Thymus (tissue), 11 donors: Measurements from ENCODE around the gene NHSL2. TPM values are rescaled to one million over a fixed set of nuclear protein-coding genes. Genes with fewer than 3 reads are reported as not detected.

Experiments
- DNase-seq, 9 donors: peaks; one replicate each; pipeline ENCODE4 v3.0.0-alpha.2; 2013; ENCODE audit warnings: low spot score in 9 of 9, low read depth in 6 of 9, missing footprints in 1 of 9
- H3K27ac ChIP-seq, 2 donors: one replicate each; pipeline ENCODE4 v1.5.1; 2013; ENCODE audit warnings: control low read depth in 1 of 2, low read depth in 1 of 2, low read length in 1 of 2, mild to moderate bottlenecking in 1 of 2, moderate library complexity in 1 of 2
- H3K27me3 ChIP-seq, 2 donors: one replicate each; pipeline ENCODE4 v1.5.1; 2013; ENCODE audit warnings: low read length in 1 of 2; ENCODE audit not compliant: control insufficient read depth in 2 of 2, insufficient read depth in 1 of 2
- H3K36me3 ChIP-seq, 2 donors: one replicate each; pipeline ENCODE4 v1.5.1; 2013; ENCODE audit warnings: low read length in 1 of 2, mild to moderate bottlenecking in 1 of 2, moderate library complexity in 1 of 2; ENCODE audit not compliant: control insufficient read depth in 2 of 2, insufficient read depth in 2 of 2
- H3K4me1 ChIP-seq, 2 donors: one replicate each; pipeline ENCODE4 v1.5.1; 2013; ENCODE audit warnings: low read length in 2 of 2; ENCODE audit not compliant: control insufficient read depth in 2 of 2, insufficient read depth in 2 of 2
- H3K4me3 ChIP-seq, 2 donors: one replicate each; pipeline ENCODE4 v1.5.1; 2013; ENCODE audit warnings: low read length in 2 of 2, control low read depth in 1 of 2, mild to moderate bottlenecking in 1 of 2
- H3K9me3 ChIP-seq, 2 donors: one replicate each; pipeline ENCODE4 v1.5.1; 2013; ENCODE audit warnings: low read length in 1 of 2, mild to moderate bottlenecking in 1 of 2; ENCODE audit not compliant: control insufficient read depth in 2 of 2, insufficient read depth in 1 of 2
- WGBS: extraction: QIAGEN DNeasy Blood & Tissue Kit; methylation state at CpG from one replicate; pipeline ENCODE4 v1.1.7; 2013; 5-methylcytosine and 5-hydroxymethylcytosine counted together
- polyA plus RNA-seq: library from polyadenylated mRNA; stranded (reverse); fragments of 200-250 nt; gene quantifications from one replicate; pipeline ENCODE4 v1.2.3, GENCODE V29; 2013
- total RNA-seq: library from RNA; stranded (reverse); fragments of 120-200 nt; gene quantifications from one replicate; pipeline ENCODE4 v1.2.4, GENCODE V29; 2013
- donor health status: healthy.

Gene NHSL2
- total and polyA plus RNA-seq, 2 donors: 0.80 TPM

- Histone ChIP-seq H3K36me3 (no peaks in the 10 kb centered on the region), H3K4me3 (no peak overlapping the region), H3K27me3 (peaks cover 0 to 2% of the 10 kb centered on the region in 2 donors), H3K4me1 (no peaks in the 10 kb centered on the region), H3K9me3 (no peaks in the 10 kb centered on the region), H3K27ac (no peak overlapping the region)
- no peak for DNase-seq
- 96% methylated on average over 3 of the region's 3 CpGs for WGBS
Observed at GRCh38 chrX:72089254-72089653, 178.6 kb downstream of the NHSL2 start.

GRCh38 chrX:72094894-72095293, 184.2 kb downstream of the NHSL2 start:
- Histone ChIP-seq H3K4me3 (no peak overlapping the region), H3K27me3 (peaks cover 0 to 19% of the 10 kb centered on the region in 2 donors), H3K4me1 (peaks cover 0 to 3% of the 10 kb centered on the region in 2 donors), H3K27ac (no peak overlapping the region), H3K36me3 (no peaks in the 10 kb centered on the region), H3K9me3 (no peaks in the 10 kb centered on the region)
- DNase-seq: peak in 4 of 9 donors; percentile 6 to 53 (median 21)
- 39% methylated on average over 4 of the region's 4 CpGs for WGBS

- Histone ChIP-seq H3K4me1 (peaks cover 0 to 3% of the 10 kb centered on the region in 2 donors), H3K27ac (no peak overlapping the region), H3K36me3 (no peaks in the 10 kb centered on the region), H3K9me3 (no peaks in the 10 kb centered on the region), H3K27me3 (peaks cover 0 to 20% of the 10 kb centered on the region in 2 donors), H3K4me3 (no peak overlapping the region)
- DNase-seq: no peak
- WGBS: 79% methylated on average over 2 of the region's 2 CpGs
Observed at GRCh38 chrX:72095370-72095769, 184.7 kb downstream of the NHSL2 start.

- no peak overlapping the region for H3K4me3 ChIP-seq
- no peaks in the 10 kb centered on the region for H3K9me3 ChIP-seq
- H3K4me1 ChIP-seq: peaks cover 0 to 21% of the 10 kb centered on the region in 2 donors
- WGBS: 22% methylated on average over 3 of the region's 3 CpGs
- no peaks in the 10 kb centered on the region for H3K36me3 ChIP-seq
- no peak overlapping the region for H3K27ac ChIP-seq
- DNase-seq: no peak
- peaks cover 0 to 30% of the 10 kb centered on the region in 2 donors for H3K27me3 ChIP-seq
Observed at GRCh38 chrX:72097098-72097497, 186.5 kb downstream of the NHSL2 start.

GRCh38 chrX:72100051-72100755, 189.6 kb downstream of the NHSL2 start:
- no peak overlapping the region for H3K4me3 ChIP-seq

GRCh38 chrX:72100824-72101351, 190.2 kb downstream of the NHSL2 start:
- DNase-seq: peak in 8 of 9 donors; percentile 25 to 84 (median 58)
- H3K9me3 ChIP-seq: no peaks in the 10 kb centered on the region
- H3K4me3 ChIP-seq: no peak overlapping the region
- H3K27ac ChIP-seq: no peak overlapping the region
- 5% methylated on average over 9 of the region's 9 CpGs for WGBS
- no peaks in the 10 kb centered on the region for H3K36me3 ChIP-seq
- H3K27me3 ChIP-seq: peaks cover 0 to 38% of the 10 kb centered on the region in 2 donors
- H3K4me1 ChIP-seq: peaks cover 0 to 24% of the 10 kb centered on the region in 2 donors

More at GRCh38 chrX:72100051-72100755, 189.6 kb downstream of the NHSL2 start:
- Histone ChIP-seq H3K27ac (no peak overlapping the region), H3K36me3 (no peaks in the 10 kb centered on the region), H3K27me3 (peaks cover 0 to 43% of the 10 kb centered on the region in 2 donors), H3K4me1 (peaks cover 0 to 21% of the 10 kb centered on the region in 2 donors), H3K9me3 (no peaks in the 10 kb centered on the region)
- no peak for DNase-seq
- WGBS: 93% methylated on average over 13 of the region's 13 CpGs

- DNase-seq: no peak
- H3K4me3 ChIP-seq: no peak overlapping the region
- H3K27ac ChIP-seq: no peak overlapping the region
- peaks cover 0 to 35% of the 10 kb centered on the region in 2 donors for H3K27me3 ChIP-seq
- WGBS: 27% methylated on average over 4 of the region's 4 CpGs
- peaks cover 0 to 24% of the 10 kb centered on the region in 2 donors for H3K4me1 ChIP-seq
- H3K9me3 ChIP-seq: no peaks in the 10 kb centered on the region
- H3K36me3 ChIP-seq: no peaks in the 10 kb centered on the region
Observed at GRCh38 chrX:72101597-72102037, 191.0 kb downstream of the NHSL2 start.

GRCh38 chrX:72102126-72102525, 191.5 kb downstream of the NHSL2 start:
- H3K9me3 ChIP-seq: no peaks in the 10 kb centered on the region
- peaks cover 0 to 24% of the 10 kb centered on the region in 2 donors for H3K4me1 ChIP-seq
- no peak for DNase-seq
- peaks cover 0 to 35% of the 10 kb centered on the region in 2 donors for H3K27me3 ChIP-seq
- WGBS: 68% methylated on average over 2 of the region's 2 CpGs
- no peaks in the 10 kb centered on the region for H3K36me3 ChIP-seq
- H3K4me3 ChIP-seq: no peak overlapping the region
- H3K27ac ChIP-seq: no peak overlapping the region

GRCh38 chrX:72102760-72103159, 192.1 kb downstream of the NHSL2 start:
- H3K4me3 ChIP-seq: no peak overlapping the region
- no peaks in the 10 kb centered on the region for H3K36me3 ChIP-seq
- H3K9me3 ChIP-seq: no peaks in the 10 kb centered on the region
- no peak overlapping the region for H3K27ac ChIP-seq
- DNase-seq: no peak
- peaks cover 0 to 37% of the 10 kb centered on the region in 2 donors for H3K27me3 ChIP-seq
- peaks cover 0 to 24% of the 10 kb centered on the region in 2 donors for H3K4me1 ChIP-seq
- 93% methylated on average over 4 of the region's 4 CpGs for WGBS
